ENCODE measurements around the gene MTCL1.

- TF ChIP-seq CTCF (IDR thresholded peaks at IDR 0.05; ENCODE audit: poor library complexity): no peak
- no peak for TF ChIP-seq EZH2 (IDR thresholded peaks at IDR 0.05; ENCODE audit: borderline replicate concordance)
- no peak for TF ChIP-seq EZH2phosphoT487 (IDR thresholded peaks at IDR 0.05; ENCODE audit: low read depth, severe bottlenecking, unreplicated experiment)
Measured at GRCh38 chr18:8669571-8669970, 35.8 kb upstream of the MTCL1 start.

Measured in hepatocyte (in vitro differentiated cells).